Transverse colon (tissue), 4 donors: ENCODE results near the gene ADCY2. TPM values are rescaled to one million over a fixed set of nuclear protein-coding genes. Genes with fewer than 3 reads are reported as not detected.

Source experiments
- DNase-seq: peaks from one replicate; pipeline ENCODE4 v3.0.0-alpha.2; 2019
- H3K27ac ChIP-seq, 4 donors: fragments of 200-600 bp; sonication (generic); 2 replicates each; pipeline ENCODE4 v1.5.1; 2016 to 2018; ENCODE audit warnings: inconsistent platforms in 4 of 4
- H3K27me3 ChIP-seq: fragments of 200-600 bp; sonication (generic); 2 replicates; pipeline ENCODE4 v1.5.1; 2017; ENCODE audit warnings: inconsistent platforms
- H3K36me3 ChIP-seq, 4 donors: fragments of 200-600 bp; sonication (generic); 2 replicates each; pipeline ENCODE4 v1.5.1; 2017 to 2019; ENCODE audit warnings: inconsistent platforms in 4 of 4
- H3K4me1 ChIP-seq, 4 donors: fragments of 200-600 bp; sonication (generic); 2 replicates each; pipeline ENCODE4 v1.5.1; 2017 to 2020; ENCODE audit warnings: inconsistent platforms in 4 of 4
- H3K4me3 ChIP-seq, 4 donors: fragments of 200-600 bp; sonication (generic); 1 replicate in 1 of 4; 2 replicates in 3 of 4; pipeline versions ENCODE4 v1.5.1 to v1.6.1; 2017 to 2019; ENCODE audit warnings: inconsistent platforms in 4 of 4
- H3K9me3 ChIP-seq, 2 donors: fragments of 200-600 bp; sonication (generic); 2 replicates each; pipeline ENCODE4 v1.5.1; 2017 to 2019; ENCODE audit warnings: inconsistent platforms in 2 of 2
- EP300 ChIP-seq: sonication (generic); formaldehyde crosslinking; IDR thresholded peaks from one replicate; pipeline ENCODE4 v1.6.1; 2017; ENCODE audit warnings: antibody characterized with exemption, low read depth
- POLR2A ChIP-seq: fragments of 450-650 bp; IDR thresholded peaks from one replicate; pipeline ENCODE4 v1.6.1; 2016; ENCODE audit warnings: antibody characterized with exemption, mild to moderate bottlenecking, moderate library complexity
- POLR2AphosphoS5 ChIP-seq, 3 donors: sonication (generic); formaldehyde crosslinking; IDR thresholded peaks; one replicate each; pipeline ENCODE4 v1.6.1; 2016; ENCODE audit warnings: antibody characterized with exemption in 3 of 3
- WGBS, 2 donors: methylation state at CpG; one replicate each; pipeline ENCODE4 v1.1.5; 2018; ENCODE audit warnings: low coverage in 1 of 2; 5-methylcytosine and 5-hydroxymethylcytosine counted together
- in situ Hi-C, 4 donors: fragments of 200-750 bp; cut with MboI; loops; one replicate each; pipeline versions ENCODE4 v1.15.0 to v1.15.1; 2017; ENCODE audit warnings: low sequenced_read_pairs in 3 of 4, low pct_ligation_motif_present in 1 of 4, low pct_unique_long_range_greater_than_20kb in 1 of 4
- intact Hi-C: fragments of 100-400 bp; cut with DNase I; formaldehyde crosslinking; loops from one replicate; pipeline ENCODE4 v1.15.1; 2023; ENCODE audit warnings: low total_unique reads
- total RNA-seq, 4 donors: library from RNA; depleted of rRNA; stranded (reverse); fragments of >200 nt; gene quantifications; one replicate each; pipeline ENCODE4 v1.1.0, GENCODE V29; 2016
- TF ChIP-seq, protein P1 (sequence below), 5 experiments: fragments of 200-600 bp in 3 of 5; fragments of 450-650 bp in 2 of 5; sonication (generic) in 3 of 5; IDR thresholded peaks; 1 replicate in 2 of 5; 2 replicates in 3 of 5; pipeline ENCODE4 v1.5.1; 2016 to 2017; ENCODE audit warnings: antibody characterized with exemption in 5 of 5, inconsistent platforms in 3 of 5, mild to moderate bottlenecking in 2 of 5, moderate library complexity in 1 of 5

Gene ADCY2
- total RNA-seq, 4 donors from 2014 or later, result 1.4 to 4.5 (median 3.1) TPM

DNA sequence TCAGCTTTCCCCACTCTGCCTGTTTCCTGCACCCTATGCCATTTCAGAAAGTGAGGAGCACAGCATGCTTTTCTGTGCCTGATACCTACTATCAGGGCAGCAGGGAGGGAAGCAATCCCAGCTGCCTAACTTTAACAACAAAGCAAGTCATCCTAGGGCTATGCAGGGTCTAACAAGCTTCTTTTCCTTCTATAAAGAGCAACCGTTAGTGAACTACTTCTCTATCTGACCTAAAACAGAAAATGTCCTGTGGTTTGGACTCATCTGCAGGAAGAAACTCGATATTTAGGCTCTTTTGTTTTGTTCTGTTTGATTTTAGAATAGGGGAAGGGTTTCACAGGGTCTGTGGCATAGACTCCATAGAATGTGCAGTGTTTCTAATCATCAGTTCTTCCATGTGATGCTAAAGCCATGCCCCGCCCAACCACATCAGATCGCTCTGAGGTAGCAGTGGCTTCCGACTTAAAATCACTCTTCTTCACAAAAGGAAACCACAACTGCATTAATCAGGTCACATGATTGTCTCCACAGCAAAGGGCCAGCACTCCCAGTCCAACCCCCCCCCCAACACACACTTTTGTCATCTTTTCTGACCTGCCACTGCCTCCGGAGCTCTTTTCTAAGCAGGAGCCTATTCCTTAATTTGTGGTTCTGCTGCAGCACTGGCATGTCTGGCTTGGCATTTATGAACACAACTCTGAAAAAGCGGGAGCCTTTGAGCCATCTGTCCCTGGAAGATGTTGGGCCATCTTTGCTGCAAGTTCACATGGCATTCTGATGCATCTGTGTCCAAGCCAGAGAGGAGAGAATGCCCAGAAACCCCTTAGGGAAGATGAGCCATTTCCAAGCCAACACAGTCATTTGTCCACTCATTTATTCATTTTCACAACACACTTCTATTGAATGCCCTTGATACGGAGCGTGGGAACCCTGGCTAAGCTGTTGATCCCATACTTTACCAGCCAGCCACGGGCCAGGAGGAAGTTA lies 383.4 kb downstream of the ADCY2 start:
- Histone ChIP-seq H3K4me3 (no peak overlapping the region), H3K9me3 (no peaks in the 10 kb centered on the region), H3K27me3 (no peaks in the 10 kb centered on the region), H3K36me3 (no peaks in the 10 kb centered on the region), H3K27ac (no peak overlapping the region), H3K4me1 (no peaks in the 10 kb centered on the region)
- intact Hi-C loops, result no loop called here
- TF ChIP-seq EP300, result no peak
- TF ChIP-seq, protein P1, sequence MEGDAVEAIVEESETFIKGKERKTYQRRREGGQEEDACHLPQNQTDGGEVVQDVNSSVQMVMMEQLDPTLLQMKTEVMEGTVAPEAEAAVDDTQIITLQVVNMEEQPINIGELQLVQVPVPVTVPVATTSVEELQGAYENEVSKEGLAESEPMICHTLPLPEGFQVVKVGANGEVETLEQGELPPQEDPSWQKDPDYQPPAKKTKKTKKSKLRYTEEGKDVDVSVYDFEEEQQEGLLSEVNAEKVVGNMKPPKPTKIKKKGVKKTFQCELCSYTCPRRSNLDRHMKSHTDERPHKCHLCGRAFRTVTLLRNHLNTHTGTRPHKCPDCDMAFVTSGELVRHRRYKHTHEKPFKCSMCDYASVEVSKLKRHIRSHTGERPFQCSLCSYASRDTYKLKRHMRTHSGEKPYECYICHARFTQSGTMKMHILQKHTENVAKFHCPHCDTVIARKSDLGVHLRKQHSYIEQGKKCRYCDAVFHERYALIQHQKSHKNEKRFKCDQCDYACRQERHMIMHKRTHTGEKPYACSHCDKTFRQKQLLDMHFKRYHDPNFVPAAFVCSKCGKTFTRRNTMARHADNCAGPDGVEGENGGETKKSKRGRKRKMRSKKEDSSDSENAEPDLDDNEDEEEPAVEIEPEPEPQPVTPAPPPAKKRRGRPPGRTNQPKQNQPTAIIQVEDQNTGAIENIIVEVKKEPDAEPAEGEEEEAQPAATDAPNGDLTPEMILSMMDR (IDR thresholded peaks at IDR 0.05), result no peak
- no peak for TF ChIP-seq POLR2AphosphoS5 (IDR thresholded peaks at IDR 0.05)
- TF ChIP-seq POLR2A, result no peak
- in situ Hi-C loops, result no loop called here
- DNase-seq, result no peak
- 50 to 57% methylated on average over 9 to 10 of the region's 10 CpGs for WGBS, 2 donors

DNA sequence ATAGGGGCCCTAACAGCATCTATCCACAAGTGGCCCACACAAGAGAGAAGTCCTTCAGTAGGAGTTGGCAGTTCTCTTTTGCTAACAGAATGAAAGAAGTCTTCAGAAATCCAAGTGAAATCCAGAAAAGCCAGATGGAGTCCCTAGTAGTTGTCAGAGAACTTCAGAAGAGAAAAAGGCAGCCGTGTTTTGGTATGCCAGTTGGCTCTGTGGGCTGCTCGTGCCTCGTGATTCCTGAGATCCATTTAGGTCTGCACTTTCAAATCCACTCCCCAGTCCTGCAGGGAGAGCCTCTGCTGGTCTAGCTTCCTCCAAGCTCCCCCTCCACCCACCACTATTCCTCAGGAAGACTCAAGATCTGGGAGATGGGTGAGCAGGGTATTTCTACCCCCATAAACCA lies 386.0 kb downstream of the ADCY2 start:
- no peak for TF ChIP-seq POLR2AphosphoS5 (IDR thresholded peaks at IDR 0.05)
- TF ChIP-seq, protein P1 (IDR thresholded peaks at IDR 0.05), result no peak
- TF ChIP-seq POLR2A, result no peak
- no peak for TF ChIP-seq EP300
- Histone ChIP-seq H3K27me3 (no peaks in the 10 kb centered on the region), H3K4me1 (no peaks in the 10 kb centered on the region), H3K27ac (no peak overlapping the region), H3K36me3 (no peaks in the 10 kb centered on the region), H3K4me3 (no peak overlapping the region), H3K9me3 (no peaks in the 10 kb centered on the region)
- intact Hi-C loops, result no loop called here
- DNase-seq, result no peak
- in situ Hi-C loops, result no loop called here
- WGBS, 2 donors, result 28 to 41% methylated on average over 2 to 3 of the region's 3 CpGs

DNA sequence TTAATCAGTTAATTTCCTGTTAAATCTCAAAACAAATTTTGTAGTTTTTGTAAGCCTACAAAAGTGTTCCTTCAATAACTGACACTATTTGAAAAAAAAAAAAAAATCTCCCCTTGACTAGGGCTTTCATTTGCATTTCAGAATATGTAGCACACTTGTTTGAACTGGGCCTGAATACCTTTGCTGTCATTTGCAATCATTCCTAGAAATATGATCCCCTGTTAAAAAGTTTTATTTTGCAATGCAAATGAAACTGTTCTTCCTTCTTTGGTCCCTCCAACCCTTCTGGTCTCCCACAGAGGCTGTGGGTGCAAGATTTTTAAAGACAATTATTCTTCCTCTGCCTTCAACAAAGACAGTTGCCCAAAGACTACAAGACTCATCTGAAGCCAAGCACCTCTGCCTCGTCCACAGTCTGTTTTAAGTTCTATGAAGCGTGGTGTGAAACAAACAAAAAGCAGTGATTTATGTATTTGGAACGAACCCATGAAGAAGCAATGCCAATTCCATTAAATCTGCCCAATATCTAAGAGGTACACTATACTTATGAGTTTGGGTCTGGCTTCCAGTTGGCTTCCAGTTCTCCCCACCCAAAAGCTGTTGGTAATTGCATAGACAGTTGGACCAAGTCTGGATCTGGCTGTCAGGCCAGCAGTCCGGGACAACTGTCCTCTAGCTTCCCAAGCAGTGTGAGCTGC lies 388.9 kb downstream of the ADCY2 start:
- in situ Hi-C loops, result no loop called here
- WGBS, 2 donors, result 48 to 61% methylated on average over 3 to 4 of the region's 4 CpGs

GRCh38 chr5:7787770-7788169 lies 391.8 kb downstream of the ADCY2 start:
- no peaks in the 10 kb centered on the region for H3K36me3 ChIP-seq
- no peaks in the 10 kb centered on the region for H3K4me1 ChIP-seq
- intact Hi-C loops, result no loop called here
- H3K27me3 ChIP-seq, result no peaks in the 10 kb centered on the region
- DNase-seq, result no peak
- H3K9me3 ChIP-seq, result no peaks in the 10 kb centered on the region
- in situ Hi-C loops, result no loop called here
- H3K27ac ChIP-seq, result no peak overlapping the region
- TF ChIP-seq, protein P1 (IDR thresholded peaks at IDR 0.05), result no peak
- TF ChIP-seq EP300 (no peak), POLR2A (no peak), POLR2AphosphoS5 (IDR thresholded peaks at IDR 0.05) (no peak)
- WGBS, 2 donors, result 78 to 87% methylated on average over 3 of the region's 3 CpGs
- H3K4me3 ChIP-seq, result no peak overlapping the region

More for the DNA sequence above, 388.9 kb downstream of the ADCY2 start:
- no peaks in the 10 kb centered on the region for H3K9me3 ChIP-seq
- H3K4me3 ChIP-seq, result no peak overlapping the region
- H3K27me3 ChIP-seq, result no peaks in the 10 kb centered on the region
- intact Hi-C loops, result no loop called here
- H3K4me1 ChIP-seq, result no peaks in the 10 kb centered on the region
- no peak for TF ChIP-seq POLR2AphosphoS5 (IDR thresholded peaks at IDR 0.05)
- H3K27ac ChIP-seq, result no peak overlapping the region
- DNase-seq, result no peak
- H3K36me3 ChIP-seq, result no peaks in the 10 kb centered on the region
